WTC11 (cell line): ENCODE results near the gene CAPN12.

Experiments used
- CBFB ChIP-seq: sonication (generic); formaldehyde crosslinking; IDR thresholded peaks from 2 replicates; pipeline ENCODE4 v1.8.1; 2022; ENCODE audit warnings: mild to moderate bottlenecking, low read depth, missing genetic modification reagents
- CREB1 ChIP-seq: sonication (generic); formaldehyde crosslinking; IDR thresholded peaks from 2 replicates; pipeline ENCODE4 v1.8.0; 2023; ENCODE audit warnings: mild to moderate bottlenecking, missing genetic modification reagents
- CTCF ChIP-seq: fragments of 200-600 bp; IDR thresholded peaks from 2 replicates; pipeline ENCODE4 v1.8.0; 2022; ENCODE audit warnings: antibody characterized with exemption
- E2F5 ChIP-seq: sonication (generic); formaldehyde crosslinking; IDR thresholded peaks from 2 replicates; pipeline ENCODE4 v1.8.1; 2022; ENCODE audit warnings: mild to moderate bottlenecking, moderate library complexity, missing genetic modification reagents
- FOXK1 ChIP-seq: sonication (generic); formaldehyde crosslinking; IDR thresholded peaks from 2 replicates; pipeline ENCODE4 v1.8.0; 2022; ENCODE audit warnings: mild to moderate bottlenecking, moderate library complexity, missing genetic modification reagents
- JUN ChIP-seq: sonication (generic); formaldehyde crosslinking; IDR thresholded peaks from 2 replicates; pipeline ENCODE4 v1.8.0; 2023; ENCODE audit warnings: mild to moderate bottlenecking, missing genetic modification reagents
- MAX ChIP-seq: sonication (generic); formaldehyde crosslinking; IDR thresholded peaks from 2 replicates; pipeline ENCODE4 v1.8.0; 2022; ENCODE audit warnings: mild to moderate bottlenecking, missing genetic modification reagents
- NR1H2 ChIP-seq: sonication (generic); formaldehyde crosslinking; IDR thresholded peaks from 2 replicates; pipeline ENCODE4 v1.9.0; 2021; ENCODE audit warnings: mild to moderate bottlenecking, moderate library complexity, missing genetic modification reagents
- TEAD4 ChIP-seq: sonication (generic); formaldehyde crosslinking; IDR thresholded peaks from 2 replicates; pipeline ENCODE4 v1.8.0; 2022; ENCODE audit warnings: mild to moderate bottlenecking, missing genetic modification reagents
- USF2 ChIP-seq: sonication (generic); formaldehyde crosslinking; IDR thresholded peaks from 2 replicates; pipeline ENCODE4 v1.8.1; 2023; ENCODE audit warnings: mild to moderate bottlenecking, missing genetic modification reagents, moderate library complexity
- ZBTB21 ChIP-seq: sonication (generic); formaldehyde crosslinking; IDR thresholded peaks from 2 replicates; pipeline ENCODE4 v1.8.1; 2023; ENCODE audit warnings: mild to moderate bottlenecking, missing genetic modification reagents, borderline replicate concordance
- ZNF317 ChIP-seq: sonication (generic); formaldehyde crosslinking; IDR thresholded peaks from 2 replicates; pipeline ENCODE4 v1.8.1; 2023; ENCODE audit warnings: low read depth, mild to moderate bottlenecking, moderate library complexity, missing genetic modification reagents, borderline replicate concordance
- ZSCAN18 ChIP-seq: fragments of 250-450 bp; sonication (Bioruptor Pico); IDR thresholded peaks from 2 replicates; pipeline ENCODE4 v2.1.2; 2022; ENCODE audit warnings: mild to moderate bottlenecking, moderate library complexity

GRCh38 chr19:38706792-38707511 lies 37.3 kb downstream of the CAPN12 start:
- TF ChIP-seq JUN (CRISPR knock-in tag) (no peak), NR1H2 (CRISPR knock-in tag) (no peak), CTCF (no peak), FOXK1 (CRISPR knock-in tag) (no peak), E2F5 (CRISPR knock-in tag) (no peak), ZBTB21 (no peak), MAX (CRISPR knock-in tag) (no peak), CBFB (CRISPR knock-in tag) (no peak), CREB1 (CRISPR knock-in tag) (no peak), TEAD4 (CRISPR knock-in tag) (no peak), ZSCAN18 (CRISPR knock-in tag) (no peak), USF2 (no peak), ZNF317 (CRISPR knock-in tag) (no peak)
